Omental fat pad (tissue), 4 donors: ENCODE measurements around the gene ENTPD7. TPM values are rescaled to one million over a fixed set of nuclear protein-coding genes. Genes with fewer than 3 reads are reported as not detected.

Source experiments
- ATAC-seq: fragments of 150-250 bp; one replicate; pipeline ENCODE4 v1.9.1; 2016; ENCODE audit warnings: mild to moderate bottlenecking, moderate library complexity; ENCODE audit not compliant: low FRiP score
- DNase-seq: peaks from one replicate; pipeline ENCODE4 v3.0.0-alpha.2; 2019; ENCODE audit warnings: low spot score
- CTCF ChIP-seq, 3 donors: fragments of 450-650 bp; IDR thresholded peaks; one replicate each; pipeline ENCODE4 v1.5.1; 2016 to 2017; ENCODE audit warnings: antibody characterized with exemption in 3 of 3, mild to moderate bottlenecking in 3 of 3, moderate library complexity in 2 of 3
- total RNA-seq, 4 donors: library from RNA; depleted of rRNA; stranded (reverse); fragments of >200 nt; gene quantifications; one replicate each; pipeline ENCODE4 v1.1.0, GENCODE V29; 2016

Gene ENTPD7
- total RNA-seq, 4 donors from 2014 or later = 5.2 to 18.6 (median 9.2) TPM

- no peak for ATAC-seq
- TF ChIP-seq CTCF (IDR thresholded peaks at IDR 0.05) = no peak
- no peak for DNase-seq
Observed at GRCh38 chr10:99648717-99649116, 10.6 kb upstream of the ENTPD7 start.

- ATAC-seq (no peak), DNase-seq (no peak)
- no peak for TF ChIP-seq CTCF (IDR thresholded peaks at IDR 0.05)
Observed at GRCh38 chr10:99652800-99653390, 6.4 kb upstream of the ENTPD7 start.

- no peak for ATAC-seq
- no peak for TF ChIP-seq CTCF (IDR thresholded peaks at IDR 0.05)
- DNase-seq = no peak
Observed at GRCh38 chr10:99654390-99655175, 4.7 kb upstream of the ENTPD7 start.

GRCh38 chr10:99656199-99657064 is 2.9 kb upstream of the ENTPD7 start:
- DNase-seq = no peak
- no peak for ATAC-seq

GRCh38 chr10:99658622-99659030 is 683 bp upstream of the ENTPD7 start:
- no peak for TF ChIP-seq CTCF (IDR thresholded peaks at IDR 0.05)
- ATAC-seq (peak; percentile 46), DNase-seq (peak; percentile 87)

More at GRCh38 chr10:99656199-99657064, 2.9 kb upstream of the ENTPD7 start:
- TF ChIP-seq CTCF (IDR thresholded peaks at IDR 0.05) = no peak

- no peak for ATAC-seq
- TF ChIP-seq CTCF (IDR thresholded peaks at IDR 0.05) = no peak
- no peak for DNase-seq
Observed at GRCh38 chr10:99659868-99660366, 608 bp downstream of the ENTPD7 start.
